MM.1S (cell line): Measurements from ENCODE around the gene SMIM35.

Experiments
- DNase-seq: peaks from one replicate; pipeline ENCODE4 v3.0.0-alpha.2; 2015
- H2AFZ ChIP-seq: fragments of 300-600 bp; sonication (generic); 2 replicates; pipeline ENCODE4 v1.6.0; 2016; ENCODE audit warnings: antibody characterized with exemption, low read length
- H3F3A ChIP-seq: fragments of 300-600 bp; sonication (generic); 2 replicates; pipeline ENCODE4 v1.6.1; 2016; ENCODE audit warnings: mild to moderate bottlenecking, antibody characterized with exemption, low read length, moderate library complexity, mixed read lengths; ENCODE audit not compliant: insufficient read depth
- H3K27ac ChIP-seq: fragments of 300-600 bp; sonication (generic); 2 replicates; pipeline ENCODE4 v1.5.1; 2016; ENCODE audit warnings: mild to moderate bottlenecking, low read length
- H3K27me3 ChIP-seq: fragments of 300-600 bp; sonication (generic); replicated peaks from 2 replicates; pipeline ENCODE4 v1.6.0; 2016; ENCODE audit warnings: low read length; ENCODE audit not compliant: insufficient read depth
- H3K36me3 ChIP-seq: fragments of 300-600 bp; sonication (generic); replicated peaks from 2 replicates; pipeline ENCODE4 v1.6.1; 2016; ENCODE audit warnings: mild to moderate bottlenecking, low read length, mixed read lengths; ENCODE audit not compliant: insufficient read depth
- H3K4me1 ChIP-seq: fragments of 300-600 bp; sonication (generic); 2 replicates; pipeline ENCODE4 v1.6.1; 2016; ENCODE audit warnings: low read length, mixed read lengths
- H3K4me2 ChIP-seq: fragments of 300-600 bp; sonication (generic); 2 replicates; pipeline ENCODE4 v1.6.0; 2016; ENCODE audit warnings: low read depth, low read length
- H3K4me3 ChIP-seq: fragments of 300-600 bp; sonication (generic); 2 replicates; pipeline ENCODE4 v1.5.1; 2016; ENCODE audit warnings: low read length, mixed read lengths
- H3K79me2 ChIP-seq: fragments of 300-600 bp; sonication (generic); 2 replicates; pipeline ENCODE4 v1.6.1; 2016; ENCODE audit warnings: mixed run types, low read length, mixed read lengths
- H3K9ac ChIP-seq: fragments of 300-600 bp; sonication (generic); 2 replicates; pipeline ENCODE4 v1.6.1; 2016; ENCODE audit warnings: low read length, mixed read lengths
- H3K9me2 ChIP-seq: fragments of 300-600 bp; sonication (generic); replicated peaks from 2 replicates; pipeline ENCODE4 v1.6.1; 2016; ENCODE audit warnings: mild to moderate bottlenecking, low read length, mixed read lengths; ENCODE audit not compliant: insufficient read depth
- H3K9me3 ChIP-seq: fragments of 300-600 bp; sonication (generic); replicated peaks from 2 replicates; pipeline ENCODE4 v1.6.1; 2016; ENCODE audit warnings: mild to moderate bottlenecking, low read length, mixed read lengths; ENCODE audit not compliant: insufficient read depth
- H4K20me1 ChIP-seq: fragments of 300-600 bp; sonication (generic); 2 replicates; pipeline ENCODE4 v1.6.1; 2016; ENCODE audit warnings: mild to moderate bottlenecking, low read length, moderate library complexity, mixed read lengths; ENCODE audit not compliant: insufficient read depth
- CTCF ChIP-seq: fragments of 300-600 bp; sonication (generic); IDR thresholded peaks from 2 replicates; pipeline ENCODE4 v1.5.1; 2016; ENCODE audit warnings: antibody characterized with exemption, low read length, mixed read lengths
- EZH2 ChIP-seq: fragments of 300-600 bp; sonication (generic); optimal IDR thresholded peaks from 2 replicates; pipeline ENCODE3; 2017; ENCODE audit warnings: low read depth, mild to moderate bottlenecking, antibody characterized with exemption, low read length, mixed read lengths
- EZH2phosphoT487 ChIP-seq: fragments of 300-600 bp; sonication (generic); IDR thresholded peaks from 2 replicates; pipeline ENCODE4 v1.6.1; 2018; ENCODE audit warnings: antibody characterized with exemption, low read length

SMIM35 gene

GRCh38 chr11:118082880-118083552 lies 3.7 kb downstream of the SMIM35 start:
- H3K36me3 ChIP-seq: no peaks in the 10 kb centered on the region
- H3K4me1 ChIP-seq: peaks cover 25% of the 10 kb centered on the region
- no peak for DNase-seq
- H3K27me3 ChIP-seq: no peaks in the 10 kb centered on the region
- no peak overlapping the region for H3K9ac ChIP-seq
- TF ChIP-seq EZH2phosphoT487 (no peak), CTCF (no peak), EZH2 (no peak)
- H3K9me3 ChIP-seq: no peaks in the 10 kb centered on the region
- no peaks in the 10 kb centered on the region for H3K79me2 ChIP-seq
- no peak overlapping the region for H3K4me2 ChIP-seq
- no peaks in the 10 kb centered on the region for H4K20me1 ChIP-seq
- H3F3A ChIP-seq: peaks cover 7% of the 10 kb centered on the region; the same call in 1 of the 2 replicates
- no peak overlapping the region for H3K27ac ChIP-seq
- no peaks in the 10 kb centered on the region for H3K9me2 ChIP-seq
- no peak overlapping the region for H2AFZ ChIP-seq
- H3K4me3 ChIP-seq: no peak overlapping the region

GRCh38 chr11:118081241-118081958 lies 5.4 kb downstream of the SMIM35 start:
- no peaks in the 10 kb centered on the region for H3K79me2 ChIP-seq
- peaks cover 18% of the 10 kb centered on the region for H3K4me1 ChIP-seq
- peaks cover 7% of the 10 kb centered on the region; the same call in 1 of the 2 replicates for H3F3A ChIP-seq
- no peak for DNase-seq
- H2AFZ ChIP-seq: no peak overlapping the region
- no peak overlapping the region for H3K4me3 ChIP-seq
- H3K27ac ChIP-seq: no peak overlapping the region
- no peak overlapping the region for H3K4me2 ChIP-seq
- TF ChIP-seq EZH2phosphoT487: no peak
- no peaks in the 10 kb centered on the region for H3K36me3 ChIP-seq
- no peaks in the 10 kb centered on the region for H3K27me3 ChIP-seq
- H4K20me1 ChIP-seq: no peaks in the 10 kb centered on the region
- no peaks in the 10 kb centered on the region for H3K9me3 ChIP-seq
- no peaks in the 10 kb centered on the region for H3K9me2 ChIP-seq
- H3K9ac ChIP-seq: no peak overlapping the region

- Histone ChIP-seq H3K9me2 (no peaks in the 10 kb centered on the region), H3K27ac (no peak overlapping the region), H3K9ac (no peak overlapping the region), H3K4me1 (peaks cover 15% of the 10 kb centered on the region), H3K4me2 (no peak overlapping the region), H2AFZ (no peak overlapping the region), H3K27me3 (no peaks in the 10 kb centered on the region), H3F3A (peaks cover 7% of the 10 kb centered on the region; the same call in 1 of the 2 replicates), H3K9me3 (no peaks in the 10 kb centered on the region), H3K36me3 (no peaks in the 10 kb centered on the region), H4K20me1 (no peaks in the 10 kb centered on the region), H3K4me3 (no peak overlapping the region), H3K79me2 (no peaks in the 10 kb centered on the region)
- no peak for DNase-seq
- TF ChIP-seq EZH2phosphoT487 (no peak), CTCF (no peak), EZH2 (no peak)
Observed at GRCh38 chr11:118080296-118080695, 6.5 kb downstream of the SMIM35 start.

- Histone ChIP-seq H3K27ac (no peak overlapping the region), H3K9me2 (no peaks in the 10 kb centered on the region), H3K4me1 (peaks cover 11% of the 10 kb centered on the region), H4K20me1 (no peaks in the 10 kb centered on the region), H2AFZ (no peak overlapping the region), H3K9me3 (no peaks in the 10 kb centered on the region), H3F3A (peaks cover 6% of the 10 kb centered on the region; the same call in 1 of the 2 replicates), H3K4me3 (no peak overlapping the region), H3K79me2 (no peaks in the 10 kb centered on the region), H3K9ac (no peak overlapping the region), H3K4me2 (no peak overlapping the region), H3K36me3 (no peaks in the 10 kb centered on the region), H3K27me3 (no peaks in the 10 kb centered on the region)
- no peak for DNase-seq
- TF ChIP-seq CTCF (no peak), EZH2 (no peak), EZH2phosphoT487 (no peak)
Observed at GRCh38 chr11:118079491-118079890, 7.3 kb downstream of the SMIM35 start.
